HepG2 (cell line): Measurements from ENCODE around the gene ICAM3.

Source experiments
- CTCF ChIP-seq: sonication (generic); formaldehyde crosslinking; IDR thresholded peaks from 2 replicates; pipeline ENCODE4 v1.5.0; 2020; ENCODE audit warnings: mild to moderate bottlenecking, missing genetic modification reagents, moderate library complexity
- ESRRA ChIP-seq: sonication (generic); formaldehyde crosslinking; IDR thresholded peaks from 2 replicates; pipeline ENCODE4 v1.5.1; 2020; ENCODE audit warnings: mild to moderate bottlenecking, low read depth, missing genetic modification reagents
- PHB2 ChIP-seq: fragments of 450-650 bp; IDR thresholded peaks from 2 replicates; pipeline ENCODE4 v1.6.1; 2018; ENCODE audit not compliant: partially characterized antibody
- TEAD2 ChIP-seq: sonication (generic); formaldehyde crosslinking; IDR thresholded peaks from 2 replicates; pipeline ENCODE4 v1.9.0; 2021; ENCODE audit warnings: missing genetic modification reagents
- USF2 ChIP-seq, 2 experiments: sonication (generic) in 1 of 2; formaldehyde crosslinking in 1 of 2; IDR thresholded peaks; 2 replicates each; pipeline versions ENCODE4 v1.5.1 to v1.6.1; 2011 to 2020; ENCODE audit warnings: borderline replicate concordance in 1 of 2, low read depth in 1 of 2, low read length in 1 of 2, mild to moderate bottlenecking in 1 of 2, missing genetic modification reagents in 1 of 2, moderate library complexity in 1 of 2

GRCh38 chr19:10321874-10322835, 17.3 kb downstream of the ICAM3 start:
- TF ChIP-seq CTCF: no peak
- no peak for TF ChIP-seq TEAD2
- TF ChIP-seq ESRRA (CRISPR knock-in tag): no peak
- TF ChIP-seq USF2 (IDR thresholded peaks at IDR 0.05; ENCODE audit: low read depth, low read length): no peak
- TF ChIP-seq USF2 (CRISPR knock-in tag; IDR thresholded peaks at IDR 0.05; ENCODE audit: borderline replicate concordance): no peak
- no peak for TF ChIP-seq PHB2
